Upper lobe of left lung (tissue), 6 donors: ENCODE data around the gene HOMER1. TPM values are rescaled to one million over a fixed set of nuclear protein-coding genes. Genes with fewer than 3 reads are reported as not detected.

Experiments used
- ATAC-seq, 2 donors: fragments of 200-7000 bp; cut with Tn5 transposase; one replicate each; pipeline ENCODE4 v1.9.1; 2022; ENCODE audit warnings: mild to moderate bottlenecking in 2 of 2, moderate library complexity in 2 of 2; ENCODE audit not compliant: low FRiP score in 2 of 2
- DNase-seq, 2 donors: peaks; one replicate each; pipeline ENCODE4 v3.0.0-alpha.2; 2019 to 2020
- H3K27ac ChIP-seq, 4 donors: fragments of 200-600 bp; sonication (generic); one replicate each; pipeline ENCODE4 v1.5.1; 2016 to 2019
- H3K27me3 ChIP-seq, 4 donors: fragments of 200-600 bp; sonication (generic); one replicate each; pipeline ENCODE4 v1.5.1; 2017 to 2019
- H3K36me3 ChIP-seq, 4 donors: fragments of 200-600 bp; sonication (generic); one replicate each; pipeline ENCODE4 v1.5.1; 2016 to 2019
- H3K4me1 ChIP-seq, 4 donors: fragments of 200-600 bp; sonication (generic); one replicate each; pipeline ENCODE4 v1.5.1; 2018 to 2019
- H3K4me3 ChIP-seq, 4 donors: fragments of 200-600 bp; sonication (generic); one replicate each; pipeline ENCODE4 v1.5.1; 2017 to 2019; ENCODE audit warnings: mild to moderate bottlenecking in 2 of 4, moderate library complexity in 1 of 4
- H3K9me3 ChIP-seq, 4 donors: fragments of 200-600 bp; sonication (generic); one replicate each; pipeline ENCODE4 v1.5.1; 2018 to 2019
- CTCF ChIP-seq, 6 experiments: fragments of 450-650 bp in 4 of 6; fragments of 200-600 bp in 2 of 6; sonication (generic) in 2 of 6; IDR thresholded peaks; one replicate each; pipeline ENCODE4 v1.5.1; 2016 to 2019; ENCODE audit warnings: antibody characterized with exemption in 6 of 6
- EP300 ChIP-seq, 4 donors: sonication (generic); formaldehyde crosslinking; IDR thresholded peaks; one replicate each; pipeline ENCODE4 v1.5.1; 2017; ENCODE audit warnings: antibody characterized with exemption in 4 of 4, control low read depth in 2 of 4
- POLR2A ChIP-seq, 4 donors: fragments of 450-650 bp; IDR thresholded peaks; one replicate each; pipeline ENCODE4 v1.5.1; 2016 to 2017; ENCODE audit warnings: antibody characterized with exemption in 4 of 4, mild to moderate bottlenecking in 2 of 4
- POLR2AphosphoS5 ChIP-seq, 2 donors: sonication (generic); formaldehyde crosslinking; IDR thresholded peaks; one replicate each; pipeline ENCODE4 v1.5.1; 2017; ENCODE audit warnings: antibody characterized with exemption in 2 of 2
- WGBS, 2 donors: methylation state at CpG; one replicate each; pipeline ENCODE4 v1.1.5; 2017 to 2018; 5-methylcytosine and 5-hydroxymethylcytosine counted together
- total RNA-seq, 6 donors: library from RNA; depleted of rRNA in 4 of 6; stranded (reverse); fragments of >200 nt in 4 of 6; gene quantifications; one replicate each; pipeline versions ENCODE4 v1.1.0 to v1.2.1, GENCODE V29; 2016 to 2021
- donor health status: DM: no; HTN: no; CAD: no; lungs with moderate emphysema.
- donor health status: DM: no; HTN: yes; CAD: no; lungs with severe emphysema.

Gene HOMER1
- total RNA-seq, 6 donors from 2014 or later: 5.2 to 22.0 (median 9.7) TPM

GRCh38 chr5:79471556-79471955 is 42.4 kb downstream of the HOMER1 start:
- H3K9me3 ChIP-seq: no peaks in the 10 kb centered on the region
- no peaks in the 10 kb centered on the region for H3K4me1 ChIP-seq
- H3K27me3 ChIP-seq: no peaks in the 10 kb centered on the region
- no peak for TF ChIP-seq POLR2A (IDR thresholded peaks at IDR 0.05)
- no peak for TF ChIP-seq POLR2AphosphoS5 (IDR thresholded peaks at IDR 0.05)
- no peak for TF ChIP-seq CTCF (IDR thresholded peaks at IDR 0.05)
- no peak for TF ChIP-seq EP300 (IDR thresholded peaks at IDR 0.05)
- ATAC-seq (no peak), DNase-seq (no peak)
- H3K36me3 ChIP-seq: no peaks in the 10 kb centered on the region
- H3K4me3 ChIP-seq: no peak overlapping the region
- 79 to 83% methylated on average over 1 of the region's 1 CpG for WGBS, 2 donors
- H3K27ac ChIP-seq: no peak overlapping the region

GRCh38 chr5:79464695-79465332 is 49.1 kb downstream of the HOMER1 start:
- no peaks in the 10 kb centered on the region for H3K9me3 ChIP-seq
- H3K36me3 ChIP-seq: no peaks in the 10 kb centered on the region
- TF ChIP-seq EP300 (IDR thresholded peaks at IDR 0.05): no peak
- TF ChIP-seq POLR2A (IDR thresholded peaks at IDR 0.05): no peak
- no peak for TF ChIP-seq POLR2AphosphoS5 (IDR thresholded peaks at IDR 0.05)
- TF ChIP-seq CTCF (IDR thresholded peaks at IDR 0.05): peak in 5 of 6 experiments; percentile 34 to 54 (median 45)
- no peak overlapping the region for H3K4me3 ChIP-seq
- H3K27ac ChIP-seq: no peak overlapping the region
- peak in 1 of 2 donors; percentile 51 for ATAC-seq
- DNase-seq: no peak
- no peaks in the 10 kb centered on the region for H3K4me1 ChIP-seq
- no peaks in the 10 kb centered on the region for H3K27me3 ChIP-seq
- WGBS, 2 donors: 65 to 67% methylated on average over 6 of the region's 6 CpGs

GRCh38 chr5:79464278-79464677 is 49.7 kb downstream of the HOMER1 start:
- DNase-seq: no peak
- Histone ChIP-seq H3K9me3 (no peaks in the 10 kb centered on the region), H3K36me3 (no peaks in the 10 kb centered on the region), H3K4me1 (no peaks in the 10 kb centered on the region), H3K27ac (no peak overlapping the region), H3K27me3 (no peaks in the 10 kb centered on the region), H3K4me3 (no peak overlapping the region)
- ATAC-seq: no peak
- TF ChIP-seq POLR2AphosphoS5 (IDR thresholded peaks at IDR 0.05): no peak
- TF ChIP-seq POLR2A (IDR thresholded peaks at IDR 0.05): no peak
- no peak for TF ChIP-seq EP300 (IDR thresholded peaks at IDR 0.05)
- TF ChIP-seq CTCF (IDR thresholded peaks at IDR 0.05): no peak
- 63 to 64% methylated on average over 3 of the region's 3 CpGs for WGBS, 2 donors

GRCh38 chr5:79459626-79460025 is 54.3 kb downstream of the HOMER1 start:
- DNase-seq (no peak), ATAC-seq (no peak)
- Histone ChIP-seq H3K27me3 (no peaks in the 10 kb centered on the region), H3K4me1 (no peaks in the 10 kb centered on the region), H3K27ac (no peak overlapping the region), H3K9me3 (no peaks in the 10 kb centered on the region), H3K4me3 (no peak overlapping the region), H3K36me3 (no peaks in the 10 kb centered on the region)
- TF ChIP-seq EP300 (IDR thresholded peaks at IDR 0.05): no peak
- TF ChIP-seq CTCF (IDR thresholded peaks at IDR 0.05): no peak
- TF ChIP-seq POLR2AphosphoS5 (IDR thresholded peaks at IDR 0.05): no peak
- TF ChIP-seq POLR2A (IDR thresholded peaks at IDR 0.05): no peak
- 77 to 81% methylated on average over 2 of the region's 2 CpGs for WGBS, 2 donors
